Lower leg skin (tissue), 4 donors: ENCODE data around the gene KMT5B. TPM values are rescaled to one million over a fixed set of nuclear protein-coding genes. Genes with fewer than 3 reads are reported as not detected.
A peak's percentile ranks its signal among the peaks of the same experiment; 100 is the strongest.

Experiments
- DNase-seq, 2 donors: peaks; one replicate each; pipeline ENCODE4 v3.0.0-alpha.2; 2019; ENCODE audit warnings: low spot score in 2 of 2
- H3K4me3 ChIP-seq: fragments of 200-600 bp; sonication (generic); 2 replicates; pipeline ENCODE4 v1.5.1; 2017; ENCODE audit warnings: mild to moderate bottlenecking, low read depth; ENCODE audit not compliant: poor library complexity, severe bottlenecking
- CTCF ChIP-seq, 3 donors: fragments of 450-650 bp; IDR thresholded peaks; one replicate each; pipeline ENCODE4 v1.5.1; 2016; ENCODE audit warnings: antibody characterized with exemption in 3 of 3, mild to moderate bottlenecking in 3 of 3, moderate library complexity in 2 of 3
- POLR2A ChIP-seq, 2 donors: fragments of 450-650 bp; IDR thresholded peaks; one replicate each; pipeline ENCODE4 v1.6.1; 2016 to 2017; ENCODE audit warnings: antibody characterized with exemption in 2 of 2, mild to moderate bottlenecking in 1 of 2, moderate library complexity in 1 of 2
- WGBS, 2 donors: methylation state at CpG; one replicate each; pipeline ENCODE4 v1.1.5; 2018; 5-methylcytosine and 5-hydroxymethylcytosine counted together
- intact Hi-C: fragments of 100-400 bp; cut with DNase I; formaldehyde crosslinking; loops from one replicate; pipeline ENCODE4 v1.15.0; 2023; ENCODE audit warnings: low total_unique reads
- total RNA-seq, 4 donors: library from RNA; depleted of rRNA; stranded (reverse); fragments of >200 nt; gene quantifications; one replicate each; pipeline ENCODE4 v1.1.0, GENCODE V29; 2016

Gene KMT5B
- total RNA-seq, 4 donors from 2014 or later: 26.3 to 34.9 (median 34.0) TPM

GRCh38 chr11:68136866-68137265 lies 76.2 kb downstream of the KMT5B start:
- 85 to 87% methylated on average over 8 of the region's 8 CpGs for WGBS, 2 donors
- no peak for DNase-seq
- H3K4me3 ChIP-seq: no peak overlapping the region
- intact Hi-C loops: no loop called here
- TF ChIP-seq POLR2A (IDR thresholded peaks at IDR 0.05) (no peak), CTCF (IDR thresholded peaks at IDR 0.05) (no peak)

- WGBS, 2 donors: 56 to 95% methylated on average over 3 of the region's 3 CpGs
- TF ChIP-seq POLR2A (IDR thresholded peaks at IDR 0.05) (no peak), CTCF (IDR thresholded peaks at IDR 0.05) (no peak)
- H3K4me3 ChIP-seq: no peak overlapping the region
- intact Hi-C loops: no loop called here
- peak in 1 of 2 donors; percentile 9 for DNase-seq
Observed at GRCh38 chr11:68135161-68135560, 77.9 kb downstream of the KMT5B start.

- H3K4me3 ChIP-seq: no peak overlapping the region
- peak in 1 of 2 donors; percentile 36 for DNase-seq
- TF ChIP-seq CTCF (IDR thresholded peaks at IDR 0.05) (no peak), POLR2A (IDR thresholded peaks at IDR 0.05) (no peak)
- intact Hi-C loops: no loop called here
- 73 to 86% methylated on average over 2 of the region's 2 CpGs for WGBS, 2 donors
Observed at GRCh38 chr11:68133761-68134160, 79.3 kb downstream of the KMT5B start.

- intact Hi-C loops: no loop called here
- TF ChIP-seq POLR2A (IDR thresholded peaks at IDR 0.05): no peak
- TF ChIP-seq CTCF (IDR thresholded peaks at IDR 0.05): no peak
- no peak overlapping the region for H3K4me3 ChIP-seq
- 83 to 93% methylated on average over 1 of the region's 1 CpG for WGBS, 2 donors
- DNase-seq: no peak
Observed at GRCh38 chr11:68130121-68130520, 83.0 kb downstream of the KMT5B start.

- peak in 1 of 2 donors; percentile 89 for DNase-seq
- intact Hi-C loops: no loop called here
- H3K4me3 ChIP-seq: no peak overlapping the region
- WGBS, 2 donors: 32% methylated on average over 12 to 15 of the region's 15 CpGs
- TF ChIP-seq CTCF (IDR thresholded peaks at IDR 0.05) (no peak), POLR2A (IDR thresholded peaks at IDR 0.05) (no peak)
Observed at GRCh38 chr11:68128682-68129327, 84.3 kb downstream of the KMT5B start.
